Tibial nerve (tissue), 4 donors: ENCODE results near the gene ATP5F1D.

ENCODE experiments used
- EP300 ChIP-seq, 2 donors: sonication (generic); formaldehyde crosslinking; IDR thresholded peaks; one replicate each; pipeline ENCODE4 v1.6.1; 2017; ENCODE audit warnings: antibody characterized with exemption in 2 of 2, mild to moderate bottlenecking in 1 of 2
- POLR2A ChIP-seq, 2 donors: fragments of 450-650 bp; IDR thresholded peaks; one replicate each; pipeline ENCODE4 v1.6.1; 2017; ENCODE audit warnings: antibody characterized with exemption in 2 of 2, mild to moderate bottlenecking in 2 of 2, moderate library complexity in 2 of 2
- TF ChIP-seq, protein P1 (sequence below), 5 experiments: fragments of 200-600 bp in 3 of 5; fragments of 450-650 bp in 2 of 5; sonication (generic) in 3 of 5; IDR thresholded peaks; one replicate each; pipeline ENCODE4 v1.5.1; 2016 to 2019; ENCODE audit warnings: antibody characterized with exemption in 5 of 5, mild to moderate bottlenecking in 3 of 5, moderate library complexity in 2 of 5

- TF ChIP-seq, protein P1, sequence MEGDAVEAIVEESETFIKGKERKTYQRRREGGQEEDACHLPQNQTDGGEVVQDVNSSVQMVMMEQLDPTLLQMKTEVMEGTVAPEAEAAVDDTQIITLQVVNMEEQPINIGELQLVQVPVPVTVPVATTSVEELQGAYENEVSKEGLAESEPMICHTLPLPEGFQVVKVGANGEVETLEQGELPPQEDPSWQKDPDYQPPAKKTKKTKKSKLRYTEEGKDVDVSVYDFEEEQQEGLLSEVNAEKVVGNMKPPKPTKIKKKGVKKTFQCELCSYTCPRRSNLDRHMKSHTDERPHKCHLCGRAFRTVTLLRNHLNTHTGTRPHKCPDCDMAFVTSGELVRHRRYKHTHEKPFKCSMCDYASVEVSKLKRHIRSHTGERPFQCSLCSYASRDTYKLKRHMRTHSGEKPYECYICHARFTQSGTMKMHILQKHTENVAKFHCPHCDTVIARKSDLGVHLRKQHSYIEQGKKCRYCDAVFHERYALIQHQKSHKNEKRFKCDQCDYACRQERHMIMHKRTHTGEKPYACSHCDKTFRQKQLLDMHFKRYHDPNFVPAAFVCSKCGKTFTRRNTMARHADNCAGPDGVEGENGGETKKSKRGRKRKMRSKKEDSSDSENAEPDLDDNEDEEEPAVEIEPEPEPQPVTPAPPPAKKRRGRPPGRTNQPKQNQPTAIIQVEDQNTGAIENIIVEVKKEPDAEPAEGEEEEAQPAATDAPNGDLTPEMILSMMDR (IDR thresholded peaks at IDR 0.05), result no peak
- TF ChIP-seq POLR2A (IDR thresholded peaks at IDR 0.05) (no peak), EP300 (IDR thresholded peaks at IDR 0.05) (no peak)
Measured at GRCh38 chr19:1239420-1239795, 2.1 kb upstream of the ATP5F1D start.
